ENCODE data around the gene SVOPL. TPM values are rescaled to one million over a fixed set of nuclear protein-coding genes. Genes with fewer than 3 reads are reported as not detected.
"Not testable (repeated sequence)": the region's sequence is repeated elsewhere in the genome, so short reads cannot be mapped to it uniquely, and the experiment has no call there.

Gene SVOPL
- total RNA-seq, 1 donor from 2014 or later: not detected

- no peak for TF ChIP-seq POLR2A (IDR thresholded peaks at IDR 0.05)
- TF ChIP-seq, protein P1, sequence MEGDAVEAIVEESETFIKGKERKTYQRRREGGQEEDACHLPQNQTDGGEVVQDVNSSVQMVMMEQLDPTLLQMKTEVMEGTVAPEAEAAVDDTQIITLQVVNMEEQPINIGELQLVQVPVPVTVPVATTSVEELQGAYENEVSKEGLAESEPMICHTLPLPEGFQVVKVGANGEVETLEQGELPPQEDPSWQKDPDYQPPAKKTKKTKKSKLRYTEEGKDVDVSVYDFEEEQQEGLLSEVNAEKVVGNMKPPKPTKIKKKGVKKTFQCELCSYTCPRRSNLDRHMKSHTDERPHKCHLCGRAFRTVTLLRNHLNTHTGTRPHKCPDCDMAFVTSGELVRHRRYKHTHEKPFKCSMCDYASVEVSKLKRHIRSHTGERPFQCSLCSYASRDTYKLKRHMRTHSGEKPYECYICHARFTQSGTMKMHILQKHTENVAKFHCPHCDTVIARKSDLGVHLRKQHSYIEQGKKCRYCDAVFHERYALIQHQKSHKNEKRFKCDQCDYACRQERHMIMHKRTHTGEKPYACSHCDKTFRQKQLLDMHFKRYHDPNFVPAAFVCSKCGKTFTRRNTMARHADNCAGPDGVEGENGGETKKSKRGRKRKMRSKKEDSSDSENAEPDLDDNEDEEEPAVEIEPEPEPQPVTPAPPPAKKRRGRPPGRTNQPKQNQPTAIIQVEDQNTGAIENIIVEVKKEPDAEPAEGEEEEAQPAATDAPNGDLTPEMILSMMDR (IDR thresholded peaks at IDR 0.05): no peak
- TF ChIP-seq POLR2AphosphoS5 (IDR thresholded peaks at IDR 0.05; ENCODE audit: insufficient read depth in 1 of 2, low read depth in 1 of 2): no peak
- no peak overlapping the region for H3K27ac ChIP-seq
- intact Hi-C loops (cut with DNase I): loop anchor here (5.0 kb wide), 1 partner anchor 923 kb away; no protein-coding TSS in a partner anchor
- no peaks in the 10 kb centered on the region for H3K27me3 ChIP-seq
- H3K4me1 ChIP-seq: no peaks in the 10 kb centered on the region
- no peak for DNase-seq (ENCODE audit: extremely low spot score in 2 of 2)
- no peaks in the 10 kb centered on the region for H3K9me3 ChIP-seq
- no peaks in the 10 kb centered on the region for H3K36me3 ChIP-seq
- H3K4me3 ChIP-seq: no peak overlapping the region
These were observed 4.0 kb upstream of the SVOPL start for GRCh38 chr7:138705167-138705566.

DNA sequence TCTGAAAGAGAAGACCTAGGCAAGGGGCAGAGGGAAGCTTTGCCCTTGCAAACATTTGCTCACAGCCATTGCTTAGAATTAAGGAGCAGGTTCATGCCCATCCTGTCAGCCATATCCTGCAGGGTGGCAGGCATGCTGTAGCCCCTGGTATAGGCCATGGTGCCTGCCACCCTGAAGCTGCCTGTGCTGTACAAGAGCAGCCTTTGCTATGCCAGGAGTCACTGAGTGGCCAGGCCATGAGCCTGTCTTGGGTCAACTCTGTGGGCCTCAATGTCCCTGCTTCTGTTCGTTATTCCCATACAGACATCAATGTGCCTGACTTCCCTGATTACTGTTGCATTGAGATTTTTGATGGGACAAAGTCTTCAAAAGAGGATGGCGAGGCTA lies 368 bp upstream of the SVOPL start:
- H3K9me3 ChIP-seq: no peaks in the 10 kb centered on the region
- TF ChIP-seq POLR2AphosphoS5 (IDR thresholded peaks at IDR 0.05; ENCODE audit: insufficient read depth in 1 of 2, low read depth in 1 of 2) (no peak), POLR2A (IDR thresholded peaks at IDR 0.05) (no peak)
- TF ChIP-seq, protein P1 (IDR thresholded peaks at IDR 0.05): no peak
- H3K4me1 ChIP-seq: no peaks in the 10 kb centered on the region
- H3K36me3 ChIP-seq: no peaks in the 10 kb centered on the region
- intact Hi-C loops (cut with DNase I): no loop called here
- no peak overlapping the region for H3K27ac ChIP-seq
- no peak overlapping the region for H3K4me3 ChIP-seq
- H3K27me3 ChIP-seq: no peaks in the 10 kb centered on the region
- no peak for DNase-seq (ENCODE audit: extremely low spot score in 2 of 2)

GRCh38 chr7:138699661-138700060 lies 1.5 kb downstream of the SVOPL start:
- Histone ChIP-seq H3K27me3 (no peaks in the 10 kb centered on the region), H3K9me3 (no peaks in the 10 kb centered on the region), H3K27ac (no peak overlapping the region), H3K36me3 (no peaks in the 10 kb centered on the region), H3K4me3 (no peak overlapping the region), H3K4me1 (no peaks in the 10 kb centered on the region)
- no peak for DNase-seq (ENCODE audit: extremely low spot score in 2 of 2)
- TF ChIP-seq, protein P1 (IDR thresholded peaks at IDR 0.05): no peak
- TF ChIP-seq POLR2A (IDR thresholded peaks at IDR 0.05) (no peak), POLR2AphosphoS5 (IDR thresholded peaks at IDR 0.05; ENCODE audit: insufficient read depth in 1 of 2, low read depth in 1 of 2) (no peak)
- intact Hi-C loops (cut with DNase I): no loop called here

- Histone ChIP-seq H3K27ac (no peak overlapping the region), H3K9me3 (no peaks in the 10 kb centered on the region), H3K4me3 (no peak overlapping the region), H3K27me3 (no peaks in the 10 kb centered on the region), H3K4me1 (no peaks in the 10 kb centered on the region), H3K36me3 (no peaks in the 10 kb centered on the region)
- DNase-seq (ENCODE audit: extremely low spot score in 2 of 2): no peak
- TF ChIP-seq, protein P1 (IDR thresholded peaks at IDR 0.05): no peak
- TF ChIP-seq POLR2AphosphoS5 (IDR thresholded peaks at IDR 0.05; ENCODE audit: insufficient read depth in 1 of 2, low read depth in 1 of 2) (no peak), POLR2A (IDR thresholded peaks at IDR 0.05) (no peak)
- intact Hi-C loops (cut with DNase I): no loop called here
These were observed 2.9 kb downstream of the SVOPL start for GRCh38 chr7:138698281-138698680.

DNA sequence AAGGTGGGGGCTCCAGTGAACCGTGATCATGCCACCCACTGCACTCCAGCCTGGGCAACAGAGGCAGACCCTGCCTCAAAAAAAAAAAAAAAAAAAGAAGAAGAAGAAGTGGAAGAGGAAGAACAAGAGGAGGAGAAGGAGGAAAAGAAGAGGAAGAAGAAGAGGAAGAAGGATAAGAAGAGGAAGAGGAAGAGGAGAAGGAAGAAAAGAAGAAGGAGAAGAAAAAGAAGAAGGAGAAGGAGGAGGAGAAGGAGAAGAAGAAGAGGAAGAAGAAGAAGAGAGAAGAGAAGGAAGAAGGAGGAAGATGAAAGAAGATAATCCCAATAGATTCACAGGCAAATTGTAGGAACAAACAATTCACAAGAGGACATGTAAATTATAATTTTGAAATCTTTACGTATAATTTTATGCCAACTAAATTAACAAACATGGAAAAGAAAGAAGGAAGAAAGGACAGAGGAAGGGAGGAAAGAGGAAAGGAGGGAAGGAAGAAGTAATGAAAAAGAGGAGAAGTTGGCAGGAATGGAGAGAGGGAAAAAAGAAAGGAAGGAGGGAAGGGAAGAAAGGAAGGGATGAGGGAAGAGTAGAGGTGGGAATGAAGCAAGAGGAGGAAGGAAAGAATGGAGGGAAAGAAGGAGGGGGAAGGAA lies 3.5 kb downstream of the SVOPL start:
- Histone ChIP-seq H3K9me3 (no peaks in the 10 kb centered on the region), H3K27me3 (no peaks in the 10 kb centered on the region), H3K4me1 (no peaks in the 10 kb centered on the region), H3K36me3 (no peaks in the 10 kb centered on the region), H3K27ac (no peak overlapping the region), H3K4me3 (no peak overlapping the region)
- no peak for DNase-seq (ENCODE audit: extremely low spot score in 2 of 2)
- intact Hi-C loops (cut with DNase I): no loop called here
- TF ChIP-seq POLR2AphosphoS5 (IDR thresholded peaks at IDR 0.05; ENCODE audit: insufficient read depth in 1 of 2, low read depth in 1 of 2): no peak
- no peak for TF ChIP-seq POLR2A (IDR thresholded peaks at IDR 0.05)
- TF ChIP-seq, protein P1 (IDR thresholded peaks at IDR 0.05): no peak

- intact Hi-C loops (cut with DNase I); H3K27me3 ChIP-seq; H3K4me3 ChIP-seq; DNase-seq (ENCODE audit: extremely low spot score in 2 of 2); H3K27ac ChIP-seq; H3K4me1 ChIP-seq; H3K9me3 ChIP-seq; H3K36me3 ChIP-seq: not testable (repeated sequence)
These were observed 5.4 kb downstream of the SVOPL start for GRCh38 chr7:138695776-138696175.
